ENCODE measurements around the gene COL25A1.
"Not testable (repeated sequence)": the region's sequence is repeated elsewhere in the genome, so short reads cannot be mapped to it uniquely, and the experiment has no call there.

COL25A1 gene

GRCh38 chr4:109166586-109166985 is 135.9 kb downstream of the COL25A1 start:
- no peak for DNase-seq (ENCODE audit: low spot score)

GRCh38 chr4:109166126-109166525 is 136.3 kb downstream of the COL25A1 start:
- no peak for DNase-seq (ENCODE audit: low spot score)

GRCh38 chr4:109164011-109164410 is 138.4 kb downstream of the COL25A1 start:
- DNase-seq (ENCODE audit: low spot score): no peak

- DNase-seq (ENCODE audit: low spot score): no peak
These were observed 139.0 kb downstream of the COL25A1 start for GRCh38 chr4:109163493-109163892.

GRCh38 chr4:109162759-109163158 is 139.7 kb downstream of the COL25A1 start:
- no peak for DNase-seq (ENCODE audit: low spot score)

DNA sequence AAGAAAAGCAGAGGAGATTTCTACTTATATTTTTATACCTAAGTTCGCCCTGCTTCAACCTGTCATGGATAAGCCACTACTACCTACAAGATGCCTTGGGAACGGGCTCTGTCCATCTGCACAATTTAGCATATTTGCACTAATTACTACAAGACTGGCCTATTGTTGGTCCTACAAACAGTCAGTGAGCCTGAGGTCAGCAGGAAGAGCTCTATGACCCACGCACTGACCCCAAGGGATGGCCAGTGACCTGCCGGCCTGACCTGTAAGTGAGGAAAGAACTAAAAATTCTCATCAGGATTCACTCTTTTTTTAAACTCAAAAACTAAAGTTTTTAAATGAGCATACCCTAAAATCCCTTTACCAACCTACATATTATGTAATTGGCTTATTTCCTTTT is 142.0 kb downstream of the COL25A1 start:
- DNase-seq (ENCODE audit: low spot score): no peak

DNA sequence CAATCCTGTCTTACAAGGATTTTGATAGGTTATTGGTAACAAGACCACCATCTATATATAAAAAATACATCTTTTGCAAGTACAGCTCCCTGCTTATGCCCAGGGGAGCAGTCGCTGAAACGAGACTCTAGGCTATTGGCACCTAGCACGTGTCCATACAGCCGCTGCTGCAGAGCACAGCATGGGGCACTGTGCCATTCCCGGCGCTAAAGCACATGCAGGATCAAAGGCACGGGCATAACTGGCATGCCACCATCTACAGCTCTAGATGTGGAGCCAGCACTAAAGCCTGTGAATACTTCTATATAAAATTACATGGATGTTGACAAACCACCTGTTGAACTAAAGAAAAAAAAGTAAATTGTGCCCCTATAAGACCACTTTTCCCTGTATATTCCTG is 144.8 kb downstream of the COL25A1 start:
- DNase-seq (ENCODE audit: low spot score): no peak

DNA sequence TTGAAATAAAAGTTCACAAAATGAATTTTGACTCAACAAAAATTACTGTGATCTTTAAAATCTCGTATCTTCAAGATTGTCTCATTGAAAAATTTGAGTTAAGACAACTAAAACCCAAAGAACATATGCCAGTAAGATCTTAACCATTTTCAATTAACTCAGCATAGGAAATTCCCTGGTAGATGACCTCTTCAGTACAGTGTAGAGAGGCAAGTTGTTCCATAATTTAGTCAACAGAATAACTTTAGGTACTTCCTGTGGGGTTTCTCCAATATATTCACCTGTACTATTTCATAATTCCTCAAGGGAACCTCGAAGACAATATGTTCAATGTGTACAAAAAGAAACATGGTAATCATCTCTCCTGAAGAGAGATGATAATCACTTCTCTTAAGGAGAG is 145.3 kb downstream of the COL25A1 start:
- no peak for DNase-seq (ENCODE audit: low spot score)

GRCh38 chr4:109156356-109156755 is 146.1 kb downstream of the COL25A1 start:
- DNase-seq (ENCODE audit: low spot score): no peak

- DNase-seq (ENCODE audit: low spot score): no peak
These were observed 146.7 kb downstream of the COL25A1 start for GRCh38 chr4:109155682-109156283.

DNA sequence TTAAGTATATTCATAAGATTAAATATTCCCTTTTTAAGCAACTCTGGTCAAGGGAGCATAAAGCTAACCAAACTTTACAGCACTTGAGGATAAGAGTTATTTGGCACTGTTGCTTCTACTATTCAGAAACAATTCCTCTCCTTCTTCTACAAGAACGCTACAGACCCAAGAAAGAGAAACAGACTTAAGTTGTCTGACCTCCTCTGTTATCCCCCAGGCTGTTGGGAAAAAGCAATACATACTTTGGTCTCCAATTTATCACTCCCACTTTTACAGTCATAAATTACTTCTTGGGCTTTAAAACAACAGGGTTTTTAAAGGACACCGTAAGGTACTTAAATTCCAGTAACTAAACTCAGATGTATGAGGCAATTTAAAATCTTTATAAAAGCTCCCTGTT is 147.4 kb downstream of the COL25A1 start:
- no peak for DNase-seq (ENCODE audit: low spot score)

DNA sequence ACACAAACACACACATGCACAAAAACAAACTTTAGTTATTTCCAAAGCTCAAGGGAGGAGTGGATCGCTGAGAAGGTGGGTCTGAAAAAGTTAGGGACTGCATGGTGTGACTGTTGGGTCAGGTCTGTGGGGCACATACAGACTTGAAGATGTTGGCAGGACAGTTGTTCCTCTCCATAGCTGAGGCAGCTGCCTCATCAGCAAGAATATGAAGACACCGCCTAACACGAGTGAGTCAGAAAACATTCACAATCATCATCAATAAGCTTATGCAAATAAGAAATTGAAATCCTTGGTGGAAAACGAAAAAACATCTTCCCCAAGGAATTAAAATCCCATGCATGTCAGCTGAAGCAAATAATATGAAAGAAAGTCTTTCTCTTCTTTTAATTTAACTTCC is 148.0 kb downstream of the COL25A1 start:
- no peak for DNase-seq (ENCODE audit: low spot score)

DNA sequence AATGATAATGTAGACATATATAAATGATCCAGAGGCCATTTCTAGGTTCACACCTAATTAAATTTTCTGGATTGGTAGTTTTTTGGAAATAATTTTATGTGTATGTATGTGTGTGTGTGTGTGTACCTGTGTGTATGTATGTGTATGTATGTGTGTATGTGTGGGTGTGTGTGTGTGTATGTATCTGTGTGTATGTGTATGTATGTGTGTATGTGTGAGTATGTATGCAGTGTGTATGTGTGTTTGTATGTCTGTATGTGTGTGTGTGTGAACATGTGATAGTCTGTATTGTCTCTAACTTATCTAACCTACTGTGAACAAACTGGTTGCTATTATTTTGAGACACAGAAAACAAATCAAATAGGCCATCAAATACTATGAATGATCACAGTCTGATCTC is 152.6 kb downstream of the COL25A1 start:
- DNase-seq (ENCODE audit: low spot score): no peak

- DNase-seq (ENCODE audit: low spot score): no peak
These were observed 153.8 kb downstream of the COL25A1 start for GRCh38 chr4:109148577-109149075.

GRCh38 chr4:109147135-109147534 is 155.3 kb downstream of the COL25A1 start:
- no peak for DNase-seq (ENCODE audit: low spot score)

DNA sequence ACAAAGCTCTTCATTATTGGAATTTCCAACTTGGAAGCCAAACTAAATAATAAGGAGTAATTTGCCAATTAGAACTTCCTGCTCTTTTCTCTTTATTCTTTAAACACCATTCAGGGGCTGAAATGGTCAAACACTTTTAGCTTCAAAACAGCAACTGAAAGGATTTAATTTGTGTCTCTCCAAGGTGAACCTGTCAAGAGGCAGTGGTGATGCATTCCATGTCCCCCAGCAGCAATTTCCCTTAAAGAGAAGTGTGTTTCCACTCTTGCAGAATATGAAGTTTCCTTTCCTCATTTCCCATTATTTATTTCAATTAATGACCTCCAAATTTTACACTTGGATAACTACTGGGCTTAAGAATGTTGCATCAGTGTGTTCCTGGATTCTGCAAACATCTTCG is 156.0 kb downstream of the COL25A1 start:
- no peak for DNase-seq (ENCODE audit: low spot score)

DNA sequence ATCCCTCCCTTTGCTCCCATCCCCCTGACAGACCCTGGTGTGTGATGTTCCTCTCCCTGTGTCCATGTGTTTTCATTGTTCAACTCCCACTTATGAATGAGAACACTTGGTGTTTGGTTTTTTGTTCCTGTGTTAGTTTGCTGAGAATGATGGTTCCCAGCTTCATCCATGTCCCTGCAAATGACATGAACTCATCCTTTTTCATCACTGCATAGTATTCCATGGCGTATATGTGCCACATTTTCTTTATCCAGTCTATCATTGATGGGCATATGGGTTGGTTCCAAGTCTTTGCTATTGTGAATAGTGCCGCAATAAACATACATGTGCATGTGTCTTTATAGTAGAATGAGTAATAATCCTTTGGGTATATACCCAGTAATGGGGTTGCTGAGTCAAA is 164.3 kb downstream of the COL25A1 start:
- not testable (repeated sequence) for DNase-seq (ENCODE audit: low spot score)

GRCh38 chr4:109134921-109135320 is 167.5 kb downstream of the COL25A1 start:
- DNase-seq (ENCODE audit: low spot score): no peak

- DNase-seq (ENCODE audit: low spot score): no peak
These were observed 168.2 kb downstream of the COL25A1 start for GRCh38 chr4:109134268-109134667.

DNA sequence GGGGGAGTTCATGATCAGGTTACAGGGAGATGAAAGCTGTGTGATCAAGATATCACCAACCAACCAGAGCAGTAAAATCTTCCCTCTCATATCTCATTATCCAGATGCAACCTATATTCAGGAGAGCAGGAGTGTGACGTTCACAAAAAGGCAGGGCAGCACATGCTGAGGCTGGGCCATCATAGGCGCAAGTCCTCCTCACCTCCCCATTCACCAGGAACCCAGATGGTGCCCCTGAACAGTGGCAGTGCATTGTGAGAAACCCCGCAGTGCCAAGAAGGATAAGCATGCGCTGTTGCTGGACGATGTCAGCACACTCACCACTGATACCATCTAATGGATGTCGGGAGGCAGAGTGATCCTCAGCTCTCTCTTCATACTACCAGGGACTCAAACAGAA is 170.9 kb downstream of the COL25A1 start:
- no peak for DNase-seq (ENCODE audit: low spot score)

GRCh38 chr4:109128589-109128988 is 173.9 kb downstream of the COL25A1 start:
- DNase-seq (ENCODE audit: low spot score): no peak

- DNase-seq (ENCODE audit: low spot score): no peak
These were observed 174.6 kb downstream of the COL25A1 start for GRCh38 chr4:109127866-109128265.

DNA sequence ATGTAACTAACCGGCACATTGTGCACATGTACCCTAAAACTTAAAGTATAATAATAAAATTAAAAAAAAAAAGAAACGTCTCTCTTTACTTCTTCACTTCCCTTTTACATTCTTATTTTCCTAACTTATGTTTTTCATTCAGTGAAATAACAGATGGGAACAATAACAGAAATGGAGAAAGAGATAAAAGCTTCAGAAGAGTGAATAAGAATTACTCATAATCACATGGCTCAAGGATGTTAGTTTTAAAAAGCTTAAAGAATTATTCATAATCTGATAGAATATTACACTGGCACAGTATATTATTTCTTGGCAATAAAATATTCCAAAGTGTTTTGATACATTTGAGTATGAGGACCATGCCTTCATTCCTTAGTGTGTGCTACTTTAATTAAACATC is 175.6 kb downstream of the COL25A1 start:
- DNase-seq (ENCODE audit: low spot score): no peak

DNA sequence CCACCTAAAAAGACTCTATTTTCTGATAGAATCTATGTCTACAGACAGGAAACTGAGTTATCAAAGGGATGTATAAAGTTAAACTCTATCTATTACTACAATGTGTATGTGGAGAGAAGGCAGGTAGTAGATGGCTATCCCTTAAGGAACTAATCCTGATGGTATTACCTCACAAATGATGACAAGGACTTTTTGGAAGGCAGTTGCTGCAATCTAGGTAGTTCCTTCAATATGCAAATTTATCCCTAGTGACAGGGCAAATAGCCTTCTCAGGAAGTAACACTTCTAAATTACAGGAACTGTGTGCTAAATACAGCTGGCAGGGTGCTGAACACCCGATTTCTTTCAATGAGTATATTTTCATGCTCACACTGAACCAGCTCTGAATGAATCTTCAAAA is 177.4 kb downstream of the COL25A1 start:
- no peak for DNase-seq (ENCODE audit: low spot score)

DNA sequence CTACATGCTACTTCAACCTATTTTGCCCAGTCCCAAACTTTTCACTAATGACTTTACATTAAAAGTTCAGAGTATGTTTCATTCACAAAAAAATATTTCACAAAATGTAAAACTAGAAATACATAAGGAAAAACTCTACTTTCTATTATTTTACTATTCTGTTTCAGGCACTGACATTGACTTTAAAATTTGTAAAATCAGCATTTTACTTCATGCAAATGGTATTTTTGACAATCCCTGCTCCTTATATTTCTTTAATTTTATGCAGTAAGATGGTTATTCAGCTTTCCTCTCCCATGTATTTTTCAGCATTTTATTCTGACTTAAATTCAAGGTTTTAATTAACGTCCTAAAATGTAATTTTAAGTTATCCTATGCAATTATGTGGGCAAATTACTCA is 178.5 kb downstream of the COL25A1 start:
- DNase-seq (ENCODE audit: low spot score): no peak
